ENCODE measurements around the gene KRT86.

GRCh38 chr12:52232203-52232673 lies 42.2 kb upstream of the KRT86 start:
- TF ChIP-seq ARNT2 (CRISPR knock-in tag; IDR thresholded peaks at IDR 0.05; ENCODE audit: low read depth) (no peak), NFIC (IDR thresholded peaks at IDR 0.05; ENCODE audit: low read length) (no peak), YY1 (IDR thresholded peaks at IDR 0.05; ENCODE audit: insufficient read depth, insufficient replicate concordance, low read depth, low read length) (no peak), ZNF225 (CRISPR knock-in tag; IDR thresholded peaks at IDR 0.05) (no peak), BRCA1 (CRISPR knock-in tag; IDR thresholded peaks at IDR 0.05) (no peak), ZFP62 (CRISPR knock-in tag; IDR thresholded peaks at IDR 0.05) (no peak), KIAA2018 (CRISPR knock-in tag; IDR thresholded peaks at IDR 0.05; ENCODE audit: borderline replicate concordance) (no peak), ETS1 (CRISPR knock-in tag; IDR thresholded peaks at IDR 0.05) (no peak), SOX13 (IDR thresholded peaks at IDR 0.05) (no peak), SOX13 (CRISPR knock-in tag; conservative IDR thresholded peaks at IDR 0.05 in 1 of 2, IDR thresholded peaks at IDR 0.05 in 1 of 2) (no peak), ATF6 (CRISPR knock-in tag; conservative IDR thresholded peaks at IDR 0.05) (no peak)

Measured in HepG2 (cell line).